Thyroid gland (tissue), 4 donors: Measurements from ENCODE around the gene FITM1. TPM values are rescaled to one million over a fixed set of nuclear protein-coding genes. Genes with fewer than 3 reads are reported as not detected.

Source experiments
- DNase-seq, 2 donors: peaks; one replicate each; pipeline ENCODE4 v3.0.0-alpha.2; 2019
- H3K27ac ChIP-seq, 3 donors: fragments of 200-600 bp; sonication (generic); 1 replicate in 2 of 3; 2 replicates in 1 of 3; pipeline ENCODE4 v1.5.1; 2016 to 2019; ENCODE audit warnings: mild to moderate bottlenecking in 1 of 3, moderate library complexity in 1 of 3
- H3K27me3 ChIP-seq: fragments of 200-600 bp; sonication (generic); one replicate; pipeline ENCODE4 v1.5.1; 2019
- H3K36me3 ChIP-seq, 2 donors: fragments of 200-600 bp; sonication (generic); one replicate each; pipeline ENCODE4 v1.5.1; 2016 to 2019
- H3K4me1 ChIP-seq, 2 donors: fragments of 200-600 bp; sonication (generic); one replicate each; pipeline ENCODE4 v1.5.1; 2017 to 2019
- H3K4me3 ChIP-seq, 3 donors: fragments of 200-600 bp; sonication (generic); replicated peaks in 1 of 3; 1 replicate in 2 of 3; 2 replicates in 1 of 3; pipeline ENCODE4 v1.5.1; 2016; ENCODE audit warnings: mild to moderate bottlenecking in 1 of 3
- H3K9me3 ChIP-seq: fragments of 200-600 bp; sonication (generic); one replicate; pipeline ENCODE4 v1.5.1; 2017
- POLR2A ChIP-seq, 2 donors: fragments of 450-650 bp; IDR thresholded peaks; one replicate each; pipeline ENCODE4 v1.6.1; 2017; ENCODE audit warnings: antibody characterized with exemption in 2 of 2, mild to moderate bottlenecking in 2 of 2, moderate library complexity in 1 of 2
- WGBS, 2 donors: methylation state at CpG; one replicate each; pipeline ENCODE4 v1.1.5; 2017; 5-methylcytosine and 5-hydroxymethylcytosine counted together
- intact Hi-C: fragments of 100-400 bp; cut with DNase I; formaldehyde crosslinking; loops from one replicate; pipeline ENCODE4 v1.15.1; 2023
- total RNA-seq, 4 donors: library from RNA; depleted of rRNA; stranded (reverse); fragments of >200 nt; gene quantifications; one replicate each; pipeline ENCODE4 v1.2.3, GENCODE V29; 2016
- TF ChIP-seq, protein P1 (sequence below), 6 experiments: fragments of 200-600 bp in 3 of 6; fragments of 450-650 bp in 3 of 6; sonication (generic) in 3 of 6; IDR thresholded peaks; one replicate each; pipeline ENCODE4 v1.5.1; 2016 to 2019; ENCODE audit warnings: antibody characterized with exemption in 6 of 6, mild to moderate bottlenecking in 2 of 6, inconsistent platforms in 1 of 6, moderate library complexity in 1 of 6

Gene FITM1
- total RNA-seq, 4 donors from 2014 or later: 0.63 to 3.5 (median 2.7) TPM; not detected in 1

- H3K4me3 ChIP-seq: no peak overlapping the region
- no peak for DNase-seq
- H3K4me1 ChIP-seq: peaks cover 1 to 17% of the 10 kb centered on the region in 2 donors
- 95 to 97% methylated on average over 4 to 5 of the region's 5 CpGs for WGBS, 2 donors
- H3K27me3 ChIP-seq: no peaks in the 10 kb centered on the region
- intact Hi-C loops: no loop called here
- peaks cover 7 to 11% of the 10 kb centered on the region in 2 donors for H3K36me3 ChIP-seq
- H3K27ac ChIP-seq: no peak overlapping the region
- no peak for TF ChIP-seq POLR2A (IDR thresholded peaks at IDR 0.05)
- TF ChIP-seq, protein P1, sequence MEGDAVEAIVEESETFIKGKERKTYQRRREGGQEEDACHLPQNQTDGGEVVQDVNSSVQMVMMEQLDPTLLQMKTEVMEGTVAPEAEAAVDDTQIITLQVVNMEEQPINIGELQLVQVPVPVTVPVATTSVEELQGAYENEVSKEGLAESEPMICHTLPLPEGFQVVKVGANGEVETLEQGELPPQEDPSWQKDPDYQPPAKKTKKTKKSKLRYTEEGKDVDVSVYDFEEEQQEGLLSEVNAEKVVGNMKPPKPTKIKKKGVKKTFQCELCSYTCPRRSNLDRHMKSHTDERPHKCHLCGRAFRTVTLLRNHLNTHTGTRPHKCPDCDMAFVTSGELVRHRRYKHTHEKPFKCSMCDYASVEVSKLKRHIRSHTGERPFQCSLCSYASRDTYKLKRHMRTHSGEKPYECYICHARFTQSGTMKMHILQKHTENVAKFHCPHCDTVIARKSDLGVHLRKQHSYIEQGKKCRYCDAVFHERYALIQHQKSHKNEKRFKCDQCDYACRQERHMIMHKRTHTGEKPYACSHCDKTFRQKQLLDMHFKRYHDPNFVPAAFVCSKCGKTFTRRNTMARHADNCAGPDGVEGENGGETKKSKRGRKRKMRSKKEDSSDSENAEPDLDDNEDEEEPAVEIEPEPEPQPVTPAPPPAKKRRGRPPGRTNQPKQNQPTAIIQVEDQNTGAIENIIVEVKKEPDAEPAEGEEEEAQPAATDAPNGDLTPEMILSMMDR (IDR thresholded peaks at IDR 0.05): no peak
- H3K9me3 ChIP-seq: no peaks in the 10 kb centered on the region
These were observed 46.1 kb downstream of the FITM1 start for GRCh38 chr14:24176599-24176998.

DNA sequence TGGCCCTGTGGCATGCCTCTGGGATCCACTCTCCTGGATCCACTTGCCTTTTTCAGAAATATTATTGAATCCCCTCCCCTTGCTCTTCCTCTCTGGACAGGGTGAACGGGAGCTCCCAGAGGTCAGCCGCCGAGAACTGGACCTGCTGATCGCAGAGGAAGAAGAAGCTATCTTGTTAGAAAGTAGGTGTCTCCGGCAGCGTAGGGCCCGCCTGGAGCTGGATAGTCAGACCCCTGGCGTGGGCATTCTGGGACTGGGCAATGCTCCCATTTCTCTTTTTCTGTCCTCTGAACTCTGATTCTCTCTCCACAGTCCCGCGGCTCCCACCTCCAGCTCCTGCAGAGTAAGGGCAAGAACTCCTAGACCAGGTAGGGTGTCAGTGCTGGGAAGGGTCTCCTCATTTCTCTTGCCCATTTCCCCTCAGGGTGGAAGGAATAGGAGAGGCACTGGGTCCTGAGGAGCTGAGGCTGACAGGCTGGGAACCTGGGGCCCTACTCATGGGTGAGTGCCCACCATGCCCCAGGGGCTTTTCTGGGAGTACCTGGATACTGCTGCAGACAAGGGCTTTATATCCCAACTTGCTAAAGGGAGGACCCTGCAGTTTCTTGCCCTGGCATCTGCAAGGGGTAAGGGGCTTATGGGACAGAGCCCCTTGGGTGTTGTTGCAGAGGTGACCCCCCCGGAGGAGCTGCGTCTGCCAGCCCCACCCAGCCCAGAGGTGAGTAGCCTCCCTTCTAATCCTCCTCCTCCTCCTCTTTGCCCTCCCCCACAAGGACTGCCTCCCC is 46.8 kb downstream of the FITM1 start:
- no peak overlapping the region for H3K27ac ChIP-seq
- peaks cover 0 to 17% of the 10 kb centered on the region in 2 donors for H3K4me1 ChIP-seq
- 92% methylated on average over 12 of the region's 12 CpGs for WGBS, 2 donors
- H3K9me3 ChIP-seq: no peaks in the 10 kb centered on the region
- no peak for TF ChIP-seq POLR2A (IDR thresholded peaks at IDR 0.05)
- TF ChIP-seq, protein P1 (IDR thresholded peaks at IDR 0.05): no peak
- H3K27me3 ChIP-seq: no peaks in the 10 kb centered on the region
- no peak for DNase-seq
- intact Hi-C loops: no loop called here
- no peak overlapping the region for H3K4me3 ChIP-seq
- peaks cover 7 to 11% of the 10 kb centered on the region in 2 donors for H3K36me3 ChIP-seq

- Histone ChIP-seq H3K36me3 (peaks cover 11 to 15% of the 10 kb centered on the region in 2 donors), H3K27me3 (no peaks in the 10 kb centered on the region), H3K4me1 (peaks cover 0 to 17% of the 10 kb centered on the region in 2 donors), H3K9me3 (no peaks in the 10 kb centered on the region), H3K27ac (no peak overlapping the region), H3K4me3 (no peak overlapping the region)
- intact Hi-C loops: no loop called here
- no peak for DNase-seq
- TF ChIP-seq POLR2A (IDR thresholded peaks at IDR 0.05): no peak
- TF ChIP-seq, protein P1 (IDR thresholded peaks at IDR 0.05): no peak
- 95 to 99% methylated on average over 11 to 14 of the region's 14 CpGs for WGBS, 2 donors
These were observed 47.4 kb downstream of the FITM1 start for GRCh38 chr14:24177891-24178290.

DNA sequence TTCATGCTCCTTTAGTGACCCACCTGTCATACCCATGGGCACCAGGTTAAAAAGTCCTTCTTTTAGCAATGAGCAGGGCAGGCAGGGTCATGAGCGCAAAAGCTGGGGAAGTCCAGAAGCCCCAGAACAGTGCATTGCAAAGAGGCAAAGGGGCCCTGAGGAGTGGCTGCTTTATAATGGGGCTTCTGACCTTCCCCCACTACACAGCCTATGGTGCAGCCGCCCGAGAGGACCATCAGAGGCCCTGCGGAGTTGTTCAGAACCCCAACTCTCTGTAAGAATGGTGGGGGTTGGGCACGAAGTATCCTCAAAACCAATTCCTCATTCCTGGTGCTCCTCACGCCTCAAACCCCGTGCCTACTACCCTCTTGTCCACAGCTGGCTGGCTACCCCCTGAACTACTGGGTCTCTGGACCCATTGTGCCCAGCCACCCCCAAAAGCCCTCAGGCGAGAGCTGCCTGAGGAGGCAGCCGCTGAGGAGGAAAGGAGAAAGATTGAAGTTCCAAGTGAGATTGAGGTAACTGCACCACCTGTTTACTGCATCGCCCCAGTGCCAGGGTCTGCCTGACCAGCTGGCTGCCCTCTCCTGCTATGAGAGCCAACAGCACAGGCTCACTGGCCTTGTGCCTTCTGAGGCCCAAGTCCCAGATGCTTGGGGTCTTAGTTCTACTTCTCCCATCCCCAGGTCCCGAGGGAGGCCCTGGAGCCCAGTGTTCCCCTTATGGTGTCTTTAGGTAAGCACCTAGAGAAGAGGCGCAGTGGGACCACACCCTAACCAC is 48.1 kb downstream of the FITM1 start:
- no peak for DNase-seq
- 89 to 91% methylated on average over 10 to 12 of the region's 12 CpGs for WGBS, 2 donors
- Histone ChIP-seq H3K9me3 (no peaks in the 10 kb centered on the region), H3K36me3 (peaks cover 18 to 22% of the 10 kb centered on the region in 2 donors), H3K27ac (no peak overlapping the region), H3K27me3 (no peaks in the 10 kb centered on the region), H3K4me1 (peaks cover 0 to 17% of the 10 kb centered on the region in 2 donors), H3K4me3 (no peak overlapping the region)
- intact Hi-C loops: no loop called here
- TF ChIP-seq POLR2A (IDR thresholded peaks at IDR 0.05): no peak
- TF ChIP-seq, protein P1 (IDR thresholded peaks at IDR 0.05): no peak
